MG63 (cell line): Measurements from ENCODE around the gene LRRC19. TPM values are rescaled to one million over a fixed set of nuclear protein-coding genes. Genes with fewer than 3 reads are reported as not detected.

ENCODE experiments used
- total RNA-seq: library from RNA; depleted of rRNA; stranded (reverse); fragments of >200 nt; shearing (Covaris generic); gene quantifications from 2 replicates; pipeline ENCODE4 v1.2.3, GENCODE V29; 2014; ENCODE audit warnings: low replicate concordance; rRNA removed

LRRC19 gene
- total RNA-seq, 1 experiment from 2014 or later = not detected

Other genes with a start within 250 kb of the LRRC19 start
- 15.3 and 20.9 TPM in 2 replicates for gene CAAP1, start 112.9 kb downstream of the LRRC19 start, total RNA-seq
- 25.4 and 37.9 TPM in 2 replicates for gene PLAA, start 58.4 kb downstream of the LRRC19 start, total RNA-seq
- 10.6 and 12.6 TPM in 2 replicates for gene IFT74, start 49.3 kb downstream of the LRRC19 start, total RNA-seq
- gene TEK, start 103.6 kb upstream of the LRRC19 start, total RNA-seq = 0.07 and 0.42 TPM in 2 replicates